ENCODE measurements around the gene C11orf98. TPM values are rescaled to one million over a fixed set of nuclear protein-coding genes. Genes with fewer than 3 reads are reported as not detected.

C11orf98 gene
- total and polyA plus RNA-seq, 2 of the 13 experiments (the other 11 are each of a cell fraction or from before 2014, with no cell fraction given), result 30.4 to 91.8 TPM

DNA sequence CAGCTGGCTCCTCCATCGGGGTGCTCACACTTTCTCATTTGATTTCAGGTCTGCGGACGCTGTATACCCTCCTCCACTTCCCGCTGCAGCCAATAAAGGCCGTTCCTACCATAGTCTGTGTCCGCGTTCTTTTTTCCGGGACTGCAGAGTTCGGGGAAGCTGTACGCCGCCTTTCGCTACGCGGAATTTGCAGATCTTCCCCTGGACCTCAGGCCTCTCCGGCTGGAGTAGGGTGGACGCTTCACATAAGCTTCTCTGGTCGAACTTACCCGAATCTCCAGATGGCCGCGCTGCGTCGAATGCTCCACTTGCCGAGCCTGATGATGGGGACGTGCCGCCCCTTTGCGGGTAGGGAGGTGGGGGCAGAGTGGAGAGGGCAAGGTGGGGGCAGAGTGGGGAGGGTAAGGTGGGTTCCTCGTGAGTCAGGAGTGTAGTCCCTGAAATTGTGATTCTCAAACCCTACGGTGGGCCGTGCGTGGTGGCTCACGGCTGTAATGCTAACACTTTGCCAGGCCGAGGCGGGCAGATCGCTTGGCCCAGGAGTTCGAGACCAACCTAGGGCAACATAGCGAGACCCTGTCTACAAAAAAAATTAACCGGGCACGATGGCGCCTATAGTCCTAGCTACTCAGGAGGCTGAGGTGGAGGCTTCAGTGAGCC is 719 bp upstream of the C11orf98 start (continued):
- 0 out of 2 replicates have a peak, but pooled peaks have one; percentile 11 for TF ChIP-seq RARA (CRISPR knock-in tag; IDR thresholded peaks at IDR 0.05)
- TF ChIP-seq, protein P1, sequence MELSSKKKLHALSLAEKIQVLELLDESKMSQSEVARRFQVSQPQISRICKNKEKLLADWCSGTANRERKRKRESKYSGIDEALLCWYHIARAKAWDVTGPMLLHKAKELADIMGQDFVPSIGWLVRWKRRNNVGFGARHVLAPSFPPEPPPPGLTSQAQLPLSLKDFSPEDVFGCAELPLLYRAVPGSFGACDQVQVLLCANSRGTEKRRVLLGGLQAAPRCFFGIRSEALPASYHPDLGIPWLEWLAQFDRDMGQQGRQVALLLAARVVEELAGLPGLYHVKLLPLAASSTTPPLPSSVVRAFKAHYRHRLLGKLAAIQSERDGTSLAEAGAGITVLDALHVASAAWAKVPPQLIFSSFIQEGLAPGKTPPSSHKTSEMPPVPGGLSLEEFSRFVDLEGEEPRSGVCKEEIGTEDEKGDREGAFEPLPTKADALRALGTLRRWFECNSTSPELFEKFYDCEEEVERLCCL (CRISPR knock-in tag; IDR thresholded peaks at IDR 0.05; ENCODE audit: borderline replicate concordance), result no peak
- no peak for TF ChIP-seq ZNF432 (CRISPR knock-in tag; IDR thresholded peaks at IDR 0.05; ENCODE audit: borderline replicate concordance)
- 0 out of 2 replicates have a peak, but pooled peaks have one; percentile 20 for TF ChIP-seq ZNF563 (CRISPR knock-in tag; IDR thresholded peaks at IDR 0.05)
- TF ChIP-seq MEIS2 (CRISPR knock-in tag; IDR thresholded peaks at IDR 0.05), result no peak
- TF ChIP-seq, protein P2, sequence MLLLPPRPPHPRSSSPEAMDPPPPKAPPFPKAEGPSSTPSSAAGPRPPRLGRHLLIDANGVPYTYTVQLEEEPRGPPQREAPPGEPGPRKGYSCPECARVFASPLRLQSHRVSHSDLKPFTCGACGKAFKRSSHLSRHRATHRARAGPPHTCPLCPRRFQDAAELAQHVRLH (CRISPR knock-in tag; IDR thresholded peaks at IDR 0.05; ENCODE audit: borderline replicate concordance, low read depth), result no peak
- peak; percentile 16 for TF ChIP-seq ZEB1 (IDR thresholded peaks at IDR 0.05; ENCODE audit: insufficient replicate concordance, low read depth)
- TF ChIP-seq NCOA1 (CRISPR knock-in tag; IDR thresholded peaks at IDR 0.05), result peak; percentile 42; the same call in 1 of the 2 replicates
- TF ChIP-seq, protein P3, sequence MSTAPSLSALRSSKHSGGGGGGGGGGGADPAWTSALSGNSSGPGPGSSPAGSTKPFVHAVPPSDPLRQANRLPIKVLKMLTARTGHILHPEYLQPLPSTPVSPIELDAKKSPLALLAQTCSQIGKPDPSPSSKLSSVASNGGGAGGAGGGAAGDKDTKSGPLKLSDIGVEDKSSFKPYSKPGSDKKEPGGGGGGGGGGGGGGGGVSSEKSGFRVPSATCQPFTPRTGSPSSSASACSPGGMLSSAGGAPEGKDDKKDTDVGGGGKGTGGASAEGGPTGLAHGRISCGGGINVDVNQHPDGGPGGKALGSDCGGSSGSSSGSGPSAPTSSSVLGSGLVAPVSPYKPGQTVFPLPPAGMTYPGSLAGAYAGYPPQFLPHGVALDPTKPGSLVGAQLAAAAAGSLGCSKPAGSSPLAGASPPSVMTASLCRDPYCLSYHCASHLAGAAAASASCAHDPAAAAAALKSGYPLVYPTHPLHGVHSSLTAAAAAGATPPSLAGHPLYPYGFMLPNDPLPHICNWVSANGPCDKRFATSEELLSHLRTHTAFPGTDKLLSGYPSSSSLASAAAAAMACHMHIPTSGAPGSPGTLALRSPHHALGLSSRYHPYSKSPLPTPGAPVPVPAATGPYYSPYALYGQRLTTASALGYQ (CRISPR knock-in tag; IDR thresholded peaks at IDR 0.05), result 0 out of 2 replicates have a peak, but pooled peaks have one; percentile 3
- peak; percentile 23; the same call in 1 of the 2 replicates for TF ChIP-seq KMT2A (CRISPR knock-in tag; IDR thresholded peaks at IDR 0.05)
- 0 out of 2 replicates have a peak, but pooled peaks have one; percentile 18 for TF ChIP-seq ZNF260 (CRISPR knock-in tag; IDR thresholded peaks at IDR 0.05; ENCODE audit: borderline replicate concordance, low read depth)
- TF ChIP-seq, protein P4, sequence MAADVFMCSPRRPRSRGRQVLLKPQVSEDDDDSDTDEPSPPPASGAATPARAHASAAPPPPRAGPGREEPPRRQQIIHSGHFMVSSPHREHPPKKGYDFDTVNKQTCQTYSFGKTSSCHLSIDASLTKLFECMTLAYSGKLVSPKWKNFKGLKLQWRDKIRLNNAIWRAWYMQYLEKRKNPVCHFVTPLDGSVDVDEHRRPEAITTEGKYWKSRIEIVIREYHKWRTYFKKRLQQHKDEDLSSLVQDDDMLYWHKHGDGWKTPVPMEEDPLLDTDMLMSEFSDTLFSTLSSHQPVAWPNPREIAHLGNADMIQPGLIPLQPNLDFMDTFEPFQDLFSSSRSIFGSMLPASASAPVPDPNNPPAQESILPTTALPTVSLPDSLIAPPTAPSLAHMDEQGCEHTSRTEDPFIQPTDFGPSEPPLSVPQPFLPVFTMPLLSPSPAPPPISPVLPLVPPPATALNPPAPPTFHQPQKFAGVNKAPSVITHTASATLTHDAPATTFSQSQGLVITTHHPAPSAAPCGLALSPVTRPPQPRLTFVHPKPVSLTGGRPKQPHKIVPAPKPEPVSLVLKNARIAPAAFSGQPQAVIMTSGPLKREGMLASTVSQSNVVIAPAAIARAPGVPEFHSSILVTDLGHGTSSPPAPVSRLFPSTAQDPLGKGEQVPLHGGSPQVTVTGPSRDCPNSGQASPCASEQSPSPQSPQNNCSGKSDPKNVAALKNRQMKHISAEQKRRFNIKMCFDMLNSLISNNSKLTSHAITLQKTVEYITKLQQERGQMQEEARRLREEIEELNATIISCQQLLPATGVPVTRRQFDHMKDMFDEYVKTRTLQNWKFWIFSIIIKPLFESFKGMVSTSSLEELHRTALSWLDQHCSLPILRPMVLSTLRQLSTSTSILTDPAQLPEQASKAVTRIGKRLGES (CRISPR knock-in tag; IDR thresholded peaks at IDR 0.05; ENCODE audit: borderline replicate concordance), result no peak
- TF ChIP-seq, protein P5, sequence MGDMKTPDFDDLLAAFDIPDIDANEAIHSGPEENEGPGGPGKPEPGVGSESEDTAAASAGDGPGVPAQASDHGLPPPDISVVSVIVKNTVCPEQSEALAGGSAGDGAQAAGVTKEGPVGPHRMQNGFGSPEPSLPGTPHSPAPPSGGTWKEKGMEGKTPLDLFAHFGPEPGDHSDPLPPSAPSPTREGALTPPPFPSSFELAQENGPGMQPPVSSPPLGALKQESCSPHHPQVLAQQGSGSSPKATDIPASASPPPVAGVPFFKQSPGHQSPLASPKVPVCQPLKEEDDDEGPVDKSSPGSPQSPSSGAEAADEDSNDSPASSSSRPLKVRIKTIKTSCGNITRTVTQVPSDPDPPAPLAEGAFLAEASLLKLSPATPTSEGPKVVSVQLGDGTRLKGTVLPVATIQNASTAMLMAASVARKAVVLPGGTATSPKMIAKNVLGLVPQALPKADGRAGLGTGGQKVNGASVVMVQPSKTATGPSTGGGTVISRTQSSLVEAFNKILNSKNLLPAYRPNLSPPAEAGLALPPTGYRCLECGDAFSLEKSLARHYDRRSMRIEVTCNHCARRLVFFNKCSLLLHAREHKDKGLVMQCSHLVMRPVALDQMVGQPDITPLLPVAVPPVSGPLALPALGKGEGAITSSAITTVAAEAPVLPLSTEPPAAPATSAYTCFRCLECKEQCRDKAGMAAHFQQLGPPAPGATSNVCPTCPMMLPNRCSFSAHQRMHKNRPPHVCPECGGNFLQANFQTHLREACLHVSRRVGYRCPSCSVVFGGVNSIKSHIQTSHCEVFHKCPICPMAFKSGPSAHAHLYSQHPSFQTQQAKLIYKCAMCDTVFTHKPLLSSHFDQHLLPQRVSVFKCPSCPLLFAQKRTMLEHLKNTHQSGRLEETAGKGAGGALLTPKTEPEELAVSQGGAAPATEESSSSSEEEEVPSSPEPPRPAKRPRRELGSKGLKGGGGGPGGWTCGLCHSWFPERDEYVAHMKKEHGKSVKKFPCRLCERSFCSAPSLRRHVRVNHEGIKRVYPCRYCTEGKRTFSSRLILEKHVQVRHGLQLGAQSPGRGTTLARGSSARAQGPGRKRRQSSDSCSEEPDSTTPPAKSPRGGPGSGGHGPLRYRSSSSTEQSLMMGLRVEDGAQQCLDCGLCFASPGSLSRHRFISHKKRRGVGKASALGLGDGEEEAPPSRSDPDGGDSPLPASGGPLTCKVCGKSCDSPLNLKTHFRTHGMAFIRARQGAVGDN (CRISPR knock-in tag; IDR thresholded peaks at IDR 0.05), result peak; percentile 58
- 0 out of 2 replicates have a peak, but pooled peaks have one; percentile 13 for TF ChIP-seq ZNF589 (CRISPR knock-in tag; conservative IDR thresholded peaks at IDR 0.05)
- TF ChIP-seq MAZ (IDR thresholded peaks at IDR 0.05; ENCODE audit: borderline replicate concordance, low read depth, low read length), result no peak
- peak; percentile 49; the same call in 1 of the 2 replicates for TF ChIP-seq MAZ (CRISPR knock-in tag; IDR thresholded peaks at IDR 0.05; ENCODE audit: low read depth)
- no peak for TF ChIP-seq HNF4A (CRISPR knock-in tag; IDR thresholded peaks at IDR 0.05)
- no peak for TF ChIP-seq NFE2L1 (CRISPR knock-in tag; IDR thresholded peaks at IDR 0.05; ENCODE audit: borderline replicate concordance)

All from HepG2 (cell line).